GM06990 (cell line): Measurements from ENCODE around the gene CEBPE.

Source experiments
- DNase-seq: peaks from one replicate; pipeline ENCODE4 v3.0.0-alpha.2; 2011; ENCODE audit not compliant: insufficient read length; ENCODE audit errors: extremely low read depth
- H3K27me3 ChIP-seq: replicated peaks from 2 replicates; pipeline ENCODE4 v1.6.0; 2011; ENCODE audit warnings: low read length; ENCODE audit not compliant: control insufficient read depth, insufficient read depth
- H3K36me3 ChIP-seq: 2 replicates; pipeline ENCODE4 v1.5.1; 2011; ENCODE audit warnings: low read length; ENCODE audit not compliant: control insufficient read depth, insufficient read depth
- H3K4me3 ChIP-seq: replicated peaks from 2 replicates; pipeline ENCODE4 v1.5.1; 2011; ENCODE audit warnings: low read depth, mild to moderate bottlenecking, control low read depth, low read length
- TF ChIP-seq, protein P1 (sequence below): IDR thresholded peaks from 2 replicates; pipeline ENCODE4 v1.5.1; 2011; ENCODE audit warnings: low read length, control low read depth, mild to moderate bottlenecking, inconsistent platforms; ENCODE audit not compliant: insufficient read depth, poor library complexity, severe bottlenecking

CEBPE gene

GRCh38 chr14:23163830-23164229 lies 44.8 kb upstream of the CEBPE start:
- TF ChIP-seq, protein P1, sequence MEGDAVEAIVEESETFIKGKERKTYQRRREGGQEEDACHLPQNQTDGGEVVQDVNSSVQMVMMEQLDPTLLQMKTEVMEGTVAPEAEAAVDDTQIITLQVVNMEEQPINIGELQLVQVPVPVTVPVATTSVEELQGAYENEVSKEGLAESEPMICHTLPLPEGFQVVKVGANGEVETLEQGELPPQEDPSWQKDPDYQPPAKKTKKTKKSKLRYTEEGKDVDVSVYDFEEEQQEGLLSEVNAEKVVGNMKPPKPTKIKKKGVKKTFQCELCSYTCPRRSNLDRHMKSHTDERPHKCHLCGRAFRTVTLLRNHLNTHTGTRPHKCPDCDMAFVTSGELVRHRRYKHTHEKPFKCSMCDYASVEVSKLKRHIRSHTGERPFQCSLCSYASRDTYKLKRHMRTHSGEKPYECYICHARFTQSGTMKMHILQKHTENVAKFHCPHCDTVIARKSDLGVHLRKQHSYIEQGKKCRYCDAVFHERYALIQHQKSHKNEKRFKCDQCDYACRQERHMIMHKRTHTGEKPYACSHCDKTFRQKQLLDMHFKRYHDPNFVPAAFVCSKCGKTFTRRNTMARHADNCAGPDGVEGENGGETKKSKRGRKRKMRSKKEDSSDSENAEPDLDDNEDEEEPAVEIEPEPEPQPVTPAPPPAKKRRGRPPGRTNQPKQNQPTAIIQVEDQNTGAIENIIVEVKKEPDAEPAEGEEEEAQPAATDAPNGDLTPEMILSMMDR, result no peak
- DNase-seq, result no peak
- H3K4me3 ChIP-seq, result no peak overlapping the region
- H3K36me3 ChIP-seq, result no peaks in the 10 kb centered on the region
- peaks cover 2% of the 10 kb centered on the region; the same call in 1 of the 2 replicates for H3K27me3 ChIP-seq

DNA sequence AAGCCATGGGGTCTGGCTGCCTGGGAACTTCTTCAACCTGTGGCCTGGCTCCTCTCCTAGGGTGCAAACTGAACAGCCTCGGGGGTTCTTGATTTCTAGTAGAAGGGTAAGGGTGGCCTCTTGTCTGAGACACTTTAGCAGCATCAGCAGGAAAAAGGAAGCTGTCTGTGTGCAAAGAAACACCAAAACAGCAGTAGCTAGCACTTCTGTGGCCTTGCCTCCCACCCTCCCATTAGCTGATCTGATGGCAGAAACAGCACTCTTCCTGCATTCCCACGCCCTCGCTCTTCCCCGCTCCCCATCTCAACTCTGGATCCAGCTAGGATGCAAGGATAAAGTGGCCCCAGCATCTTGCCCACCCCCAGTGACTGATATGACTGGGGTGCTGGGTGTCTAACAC lies 43.7 kb upstream of the CEBPE start:
- H3K36me3 ChIP-seq, result no peaks in the 10 kb centered on the region
- H3K27me3 ChIP-seq, result peaks cover 2% of the 10 kb centered on the region; the same call in 1 of the 2 replicates
- DNase-seq, result no peak
- TF ChIP-seq, protein P1, result no peak
- H3K4me3 ChIP-seq, result no peak overlapping the region

GRCh38 chr14:23162005-23162404 lies 43.0 kb upstream of the CEBPE start:
- no peak for DNase-seq
- Histone ChIP-seq H3K27me3 (peaks cover 2% of the 10 kb centered on the region; the same call in 1 of the 2 replicates), H3K36me3 (no peaks in the 10 kb centered on the region), H3K4me3 (no peak overlapping the region)
- TF ChIP-seq, protein P1, result no peak

- Histone ChIP-seq H3K4me3 (no peak overlapping the region), H3K36me3 (no peaks in the 10 kb centered on the region), H3K27me3 (peaks cover 2% of the 10 kb centered on the region; the same call in 1 of the 2 replicates)
- DNase-seq, result no peak
- TF ChIP-seq, protein P1, result no peak
Measured at GRCh38 chr14:23160924-23161522, 42.0 kb upstream of the CEBPE start.

DNA sequence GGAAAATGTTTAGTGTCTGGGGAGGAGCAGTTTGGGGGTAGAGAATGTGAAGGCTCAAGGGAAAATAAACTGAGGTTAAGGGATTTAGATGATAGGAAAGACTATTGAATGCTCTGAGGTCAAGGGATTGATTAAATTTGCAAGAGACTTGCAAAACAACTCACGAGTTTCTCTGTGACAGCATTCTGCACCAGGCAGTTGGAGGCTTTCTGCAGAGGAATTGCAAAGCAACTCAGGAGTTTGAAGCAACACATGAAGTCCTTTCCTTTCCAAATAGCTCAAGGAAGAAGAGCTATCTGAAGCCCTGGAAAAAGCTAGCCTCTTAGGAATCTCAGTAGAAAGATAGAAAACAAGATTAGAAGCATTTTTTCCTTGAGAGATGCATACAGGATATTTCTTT lies 40.5 kb upstream of the CEBPE start:
- TF ChIP-seq, protein P1, result no peak
- DNase-seq, result no peak
- no peak overlapping the region for H3K4me3 ChIP-seq
- H3K36me3 ChIP-seq, result no peaks in the 10 kb centered on the region
- H3K27me3 ChIP-seq, result peaks cover 2% of the 10 kb centered on the region

DNA sequence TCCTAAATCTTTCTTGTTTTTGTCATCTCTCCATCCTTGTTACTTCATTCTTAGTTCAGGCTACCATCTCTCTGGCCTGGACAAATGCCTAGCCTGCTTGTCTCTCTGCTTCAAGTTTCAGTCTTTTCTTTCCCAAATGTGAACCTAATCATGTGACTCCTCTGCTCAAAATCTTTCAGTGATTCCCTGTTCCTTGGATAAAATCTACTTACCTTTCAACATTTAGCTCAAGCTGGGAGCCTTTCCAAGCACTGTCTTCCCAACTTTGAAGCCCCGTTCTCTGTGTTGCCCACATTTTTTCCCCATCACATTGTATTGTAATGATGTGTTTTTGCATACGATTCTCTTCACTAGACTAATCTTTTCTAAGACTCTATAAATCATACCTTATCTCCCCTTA lies 39.7 kb upstream of the CEBPE start:
- H3K27me3 ChIP-seq, result peaks cover 2% of the 10 kb centered on the region
- H3K4me3 ChIP-seq, result no peak overlapping the region
- no peak for DNase-seq
- no peaks in the 10 kb centered on the region for H3K36me3 ChIP-seq
- TF ChIP-seq, protein P1, result no peak
